Tracheal epithelial cell (primary cell): Measurements from ENCODE around the gene STAG3. TPM values are rescaled to one million over a fixed set of nuclear protein-coding genes. Genes with fewer than 3 reads are reported as not detected.

Source experiments
- total RNA-seq: library from RNA; depleted of rRNA; stranded (reverse); fragments of >200 nt; gene quantifications from 2 replicates; pipeline ENCODE4 v1.2.1, GENCODE V29; 2014

Gene STAG3
- 0.72 and 1.3 TPM in 2 replicates for total RNA-seq

DNA sequence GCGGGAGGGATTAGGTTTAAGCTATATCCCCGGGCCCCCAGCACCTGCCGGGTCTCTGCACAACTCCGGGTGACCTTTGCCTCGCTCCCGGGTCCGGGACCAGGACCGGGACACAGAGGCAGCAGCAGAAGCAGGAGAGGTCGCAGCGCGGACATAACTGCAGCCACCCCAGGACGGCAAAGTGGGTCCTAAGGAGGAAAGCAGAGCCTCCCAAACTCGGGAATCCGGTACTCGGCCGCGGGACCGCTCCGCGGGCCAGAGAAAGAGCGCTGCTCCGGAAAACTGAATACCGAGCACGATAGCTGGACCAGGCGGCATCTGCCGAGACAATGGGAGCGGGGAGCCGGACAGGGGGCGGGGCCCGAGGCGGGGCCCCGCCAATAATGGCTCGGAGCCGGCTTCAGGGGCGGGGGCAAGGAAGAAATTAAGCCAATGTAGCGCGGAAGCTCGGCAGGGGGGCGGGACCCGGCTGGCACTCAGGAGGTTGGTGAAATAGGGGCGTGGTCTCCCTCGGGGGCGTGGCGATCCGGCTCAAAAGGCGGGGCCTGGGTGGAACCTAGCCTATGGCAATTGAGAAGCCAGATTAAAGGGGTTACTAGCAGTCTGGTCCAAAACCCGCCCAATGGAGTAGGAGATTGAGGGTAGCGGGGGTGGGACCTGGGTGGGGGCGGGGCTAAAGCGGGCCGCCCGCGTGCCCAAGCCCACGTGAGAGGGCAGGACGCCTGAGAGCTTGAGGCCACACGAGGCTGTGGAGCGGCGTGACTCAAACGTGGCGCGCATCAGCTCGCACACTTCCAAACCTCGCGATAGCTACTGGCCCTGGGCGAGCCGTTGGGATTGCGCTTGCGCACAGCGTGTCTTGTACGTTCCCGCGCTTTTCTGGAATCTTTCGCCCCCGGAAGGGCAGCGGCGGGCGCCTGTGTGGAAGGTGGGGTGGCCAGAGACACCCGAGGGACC lies at the start of gene STAG3, which contains the start of gene GPC2:
Gene STAG3 (plus strand): TSS at position 874 of the 957 bp plus-strand sequence. CDS start 2,639 bp downstream, outside the sequence.
Gene GPC2 (minus strand): TSS at position 337 of the 957 bp plus-strand sequence. CDS start 182 bp downstream, at position 155.

DNA sequence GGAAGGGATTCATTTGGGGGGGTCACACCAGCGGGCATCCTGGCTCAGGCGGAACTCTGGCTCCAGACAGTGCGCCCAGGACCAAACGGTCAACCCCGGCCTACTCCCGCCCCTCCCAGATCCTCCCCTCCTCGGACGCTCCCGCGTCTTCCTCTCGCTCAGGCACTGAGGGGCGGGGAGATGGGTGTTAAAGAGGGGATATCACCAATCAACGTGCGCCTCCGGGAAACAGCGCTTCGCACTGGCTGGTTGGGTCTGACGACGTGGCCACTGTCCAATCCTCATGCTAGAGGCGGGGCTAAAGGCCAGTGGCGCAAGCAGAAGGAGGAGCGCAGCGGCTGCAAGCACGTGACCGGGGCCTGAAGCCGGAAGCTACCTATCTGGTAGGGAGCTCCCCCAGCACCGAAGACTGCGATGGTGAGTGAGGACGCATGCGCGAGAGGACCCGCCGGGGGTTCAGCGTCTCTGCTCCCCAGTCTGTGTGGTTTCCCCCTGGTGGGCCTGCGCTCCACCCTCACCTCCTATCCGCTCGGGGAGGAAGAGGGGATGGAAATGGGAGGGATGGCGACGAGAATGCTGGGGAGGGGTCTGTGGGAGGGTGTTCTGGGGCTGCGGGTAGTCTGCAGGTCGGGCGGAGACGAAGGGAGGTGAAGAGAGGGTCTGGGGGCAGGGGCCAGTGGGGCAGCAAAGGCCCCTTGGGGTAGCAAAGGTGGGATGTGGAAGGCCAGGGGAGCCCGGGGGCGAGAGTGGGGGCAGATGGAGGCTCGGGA lies 29.0 kb upstream of the STAG3 start, which contains the start of gene LAMTOR4:
Gene LAMTOR4 (plus strand): TSS at position 360 of the 770 bp plus-strand sequence. CDS start 55 bp downstream, at position 415.

DNA sequence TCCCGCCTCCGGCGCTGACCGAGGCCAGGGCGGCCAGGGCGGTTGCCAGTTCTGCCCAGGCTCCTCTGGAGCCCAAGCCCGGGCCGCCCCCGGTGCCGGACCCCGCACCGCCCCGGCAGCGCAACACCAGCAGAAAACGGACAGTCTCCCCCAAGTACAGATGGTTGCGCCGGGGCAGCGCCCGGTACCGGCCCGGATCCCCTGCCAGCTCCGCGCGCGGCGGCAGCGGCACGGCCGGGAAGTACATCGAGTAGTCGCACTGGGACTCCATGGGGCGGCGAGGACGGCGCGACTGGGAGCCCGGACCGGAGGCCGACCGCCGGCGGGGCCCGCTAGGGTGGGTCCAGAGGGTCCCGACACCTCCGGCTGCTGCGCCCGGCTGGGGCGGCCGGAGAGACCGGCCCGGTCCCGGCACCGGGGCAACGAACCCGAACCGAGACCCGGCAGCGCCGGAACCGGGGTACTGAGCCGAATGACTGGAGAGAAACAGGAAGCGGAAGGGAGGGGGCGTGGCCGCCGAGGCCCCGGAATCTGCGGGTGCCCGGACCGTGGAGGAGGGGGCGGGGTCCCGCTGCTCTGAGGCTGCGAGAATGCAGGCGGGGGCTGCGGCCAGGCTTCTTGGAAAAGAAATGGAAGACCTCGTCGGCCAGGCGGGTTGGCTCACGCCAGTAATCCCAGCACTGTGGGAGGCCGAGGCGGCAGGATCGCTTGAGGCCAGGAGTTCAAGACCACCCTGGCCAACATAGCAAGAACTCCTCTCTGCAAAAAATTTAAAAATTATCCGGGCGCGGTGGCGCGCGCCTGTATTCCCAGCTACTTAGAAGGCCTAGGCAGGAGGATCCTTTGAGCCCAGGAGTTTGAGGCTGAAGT lies 19.3 kb upstream of the STAG3 start, which contains the start of gene TRAPPC14:
Gene TRAPPC14 (minus strand): TSS at position 495 of the 870 bp plus-strand sequence. CDS start 224 bp downstream, at position 271.

DNA sequence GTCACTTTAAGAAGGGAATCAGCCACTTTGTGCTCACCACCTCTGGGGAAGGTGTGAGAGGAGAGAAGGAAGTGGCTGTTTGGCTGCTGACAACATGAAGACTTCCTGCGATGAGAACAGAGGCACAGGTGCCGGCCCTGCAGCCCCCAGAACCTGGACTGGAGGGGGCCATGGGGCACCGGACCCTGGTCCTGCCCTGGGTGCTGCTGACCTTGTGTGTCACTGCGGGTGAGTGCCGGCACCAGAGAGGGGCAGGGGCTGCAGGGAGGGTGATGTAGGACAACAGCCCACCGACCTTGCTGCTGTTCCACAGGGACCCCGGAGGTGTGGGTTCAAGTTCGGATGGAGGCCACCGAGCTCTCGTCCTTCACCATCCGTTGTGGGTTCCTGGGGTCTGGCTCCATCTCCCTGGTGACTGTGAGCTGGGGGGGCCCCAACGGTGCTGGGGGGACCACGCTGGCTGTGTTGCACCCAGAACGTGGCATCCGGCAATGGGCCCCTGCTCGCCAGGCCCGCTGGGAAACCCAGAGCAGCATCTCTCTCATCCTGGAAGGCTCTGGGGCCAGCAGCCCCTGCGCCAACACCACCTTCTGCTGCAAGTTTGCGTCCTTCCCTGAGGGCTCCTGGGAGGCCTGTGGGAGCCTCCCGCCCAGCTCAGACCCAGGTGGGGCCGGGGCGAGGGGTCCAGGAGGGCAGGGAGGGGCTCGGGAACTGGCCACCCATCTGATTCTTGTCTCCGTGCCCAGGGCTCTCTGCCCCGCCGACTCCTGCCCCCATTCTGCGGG lies 42.3 kb downstream of the STAG3 start, which contains the start of gene PVRIG:
Gene PVRIG (plus strand): TSS at position 149 of the 785 bp plus-strand sequence. CDS start 22 bp downstream, at position 171.

Other genes with a start within 250 kb of the STAG3 start
- gene GJC3, start 248.3 kb upstream of the STAG3 start, total RNA-seq = 0.24 and 0.64 TPM in 2 replicates
- gene AZGP1, start 201.9 kb upstream of the STAG3 start, total RNA-seq = 0.21 and 0.48 TPM in 2 replicates
- gene ZKSCAN1, start 162.3 kb upstream of the STAG3 start, total RNA-seq = 39.4 and 44.3 TPM in 2 replicates
- 7.7 and 10.9 TPM in 2 replicates for gene ZSCAN21, start 128.1 kb upstream of the STAG3 start, total RNA-seq
- gene ZNF3, start 96.2 kb upstream of the STAG3 start, total RNA-seq = 16.0 and 33.5 TPM in 2 replicates
- 35.7 and 53.5 TPM in 2 replicates for gene COPS6, start 88.9 kb upstream of the STAG3 start, total RNA-seq
- gene MCM7, start 76.5 kb upstream of the STAG3 start, total RNA-seq = 21.3 and 34.5 TPM in 2 replicates
- gene AP4M1, start 76.3 kb upstream of the STAG3 start, total RNA-seq = 16.6 and 30.6 TPM in 2 replicates
- 25.8 and 34.3 TPM in 2 replicates for gene TAF6, start 58.6 kb upstream of the STAG3 start, total RNA-seq
- 3.0 and 4.8 TPM in 2 replicates for gene CNPY4, start 58.3 kb upstream of the STAG3 start, total RNA-seq
- 1.3 and 1.7 TPM in 2 replicates for gene MBLAC1, start 51.0 kb upstream of the STAG3 start, total RNA-seq
- 55.4 and 59.5 TPM in 2 replicates for gene LAMTOR4, start 29.0 kb upstream of the STAG3 start, total RNA-seq
- 3.1 and 4.0 TPM in 2 replicates for gene TRAPPC14, start 19.2 kb upstream of the STAG3 start, total RNA-seq
- 0.43 and 0.72 TPM in 2 replicates for gene GAL3ST4, start 9.3 kb upstream of the STAG3 start, total RNA-seq
- 2.2 and 3.0 TPM in 2 replicates for gene GPC2, start 537 bp upstream of the STAG3 start, total RNA-seq
- not detected in 2 replicates for gene PVRIG, start 42.0 kb downstream of the STAG3 start, total RNA-seq
- gene SPDYE3, start 129.8 kb downstream of the STAG3 start, total RNA-seq = not detected in 2 replicates
- gene PILRB, start 180.2 kb downstream of the STAG3 start, total RNA-seq = 3.2 and 5.8 TPM in 2 replicates
- gene PILRA, start 195.6 kb downstream of the STAG3 start, total RNA-seq = under 0.01 TPM in 1 of 2 replicates, not detected in the other